NCI-H1417 (cell line): ENCODE measurements around the gene SLC2A4RG.
"Not testable (repeated sequence)": the region's sequence is repeated elsewhere in the genome, so short reads cannot be mapped to it uniquely, and the experiment has no call there.

Experiments used
- DNase-seq, 3 experiments: peaks; one replicate each; lab custom pipeline; 2025; lab: John Stamatoyannopoulos, UW

SLC2A4RG gene

GRCh38 chr20:63775096-63775978 is 35.8 kb downstream of the SLC2A4RG start:
- DNase-seq: no peak

DNA sequence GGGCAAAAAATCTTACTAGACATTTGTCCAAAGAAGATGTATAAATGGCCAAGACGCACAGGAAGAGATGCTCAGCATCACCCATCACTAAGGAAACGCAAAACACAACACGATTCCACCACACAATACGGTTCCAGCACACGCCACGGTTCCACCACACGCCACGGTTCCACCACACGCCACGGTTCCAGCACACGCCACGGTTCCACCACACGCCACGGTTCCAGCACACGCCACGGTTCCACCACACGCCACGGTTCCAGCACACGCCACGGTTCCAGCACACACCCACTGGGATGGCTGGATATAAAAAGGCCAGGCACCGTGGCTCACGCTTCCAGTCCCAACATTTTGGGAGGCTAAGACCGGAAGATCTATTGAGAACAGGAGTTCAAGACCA is 37.3 kb downstream of the SLC2A4RG start:
- not testable (repeated sequence) for DNase-seq

- DNase-seq: no peak
Observed at GRCh38 chr20:63777614-63778013, 38.0 kb downstream of the SLC2A4RG start.

DNA sequence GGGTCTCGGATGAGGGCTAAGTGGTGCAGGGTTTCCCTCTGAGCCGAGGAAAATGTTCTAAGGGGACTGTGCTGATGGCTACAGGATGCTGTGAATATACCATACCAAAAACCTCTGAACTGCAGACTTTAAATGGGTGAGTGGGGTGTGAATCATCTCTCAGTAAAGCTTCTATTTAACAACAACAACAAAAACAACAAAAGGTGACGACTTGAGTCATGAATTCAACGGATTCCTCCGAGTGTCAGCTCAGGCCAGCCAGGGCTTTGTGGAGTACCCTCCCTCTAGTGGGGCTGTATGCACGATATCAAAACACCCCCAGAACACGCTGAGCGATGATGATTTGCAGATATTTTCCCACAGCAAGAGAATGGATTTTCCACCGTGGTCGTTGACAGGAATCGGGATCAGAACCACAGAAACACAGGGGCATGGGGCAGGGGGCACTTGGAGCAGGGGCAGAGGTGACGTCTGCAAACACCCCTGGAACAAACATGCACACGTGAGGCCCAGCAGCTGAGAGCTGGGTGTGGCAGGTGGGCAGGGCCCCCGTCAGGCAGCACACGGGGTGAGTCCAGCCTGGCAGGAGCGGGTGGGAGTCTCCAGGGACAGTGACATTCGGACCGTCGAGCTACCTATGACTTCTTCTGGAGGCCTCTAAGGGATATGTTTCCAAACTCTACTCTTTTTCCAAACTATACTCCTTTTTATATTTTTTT is 38.6 kb downstream of the SLC2A4RG start:
- no peak for DNase-seq

- no peak for DNase-seq
Observed at GRCh38 chr20:63778857-63779256, 39.3 kb downstream of the SLC2A4RG start.

DNA sequence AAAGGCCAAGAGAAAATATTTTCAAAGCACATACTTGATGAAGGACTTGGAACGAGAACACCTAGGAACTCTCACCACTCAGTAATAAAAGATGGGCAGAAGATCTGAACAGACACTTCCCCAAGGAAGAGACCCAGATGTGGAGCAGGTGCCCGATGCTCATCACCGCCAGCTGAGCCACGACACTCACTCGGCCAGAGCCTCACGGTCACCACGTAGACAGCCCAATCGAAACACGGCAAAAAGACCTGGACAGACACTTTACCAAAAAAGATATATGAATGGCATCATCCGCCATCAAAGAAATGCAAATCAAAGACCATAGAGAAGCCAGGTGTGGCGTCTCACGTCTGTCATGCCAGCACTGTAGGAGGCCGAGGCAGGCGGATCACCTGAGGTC is 41.6 kb downstream of the SLC2A4RG start:
- DNase-seq: no peak

GRCh38 chr20:63782051-63782471 is 42.5 kb downstream of the SLC2A4RG start:
- no peak for DNase-seq

DNA sequence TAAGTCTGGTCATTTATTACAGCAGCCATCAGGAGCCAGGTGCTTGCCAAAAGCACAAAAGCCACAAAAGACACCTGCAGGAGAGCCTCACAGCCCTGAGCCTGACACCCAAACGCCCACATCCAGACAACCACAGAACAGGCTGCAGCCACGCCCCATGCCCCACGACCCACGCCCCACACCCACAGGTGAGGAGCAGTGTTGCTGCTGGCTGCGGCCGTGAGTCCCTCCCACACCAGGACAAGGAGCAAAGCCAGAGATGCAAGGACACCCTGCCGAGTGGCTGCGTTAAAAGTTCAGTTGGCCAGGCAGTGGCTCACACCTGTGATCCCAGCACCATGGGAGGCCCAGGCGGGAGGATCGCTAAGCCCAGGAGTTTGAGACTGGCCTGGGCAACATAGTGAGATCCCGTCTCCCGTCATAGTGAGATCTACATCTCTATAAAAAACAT is 43.0 kb downstream of the SLC2A4RG start:
- peak in 1 of 3 experiments; percentile 11 for DNase-seq

GRCh38 chr20:63783970-63784369 is 44.4 kb downstream of the SLC2A4RG start:
- DNase-seq: no peak

GRCh38 chr20:63785691-63786131 is 46.1 kb downstream of the SLC2A4RG start:
- DNase-seq: peak in 1 of 3 experiments; percentile 52

- DNase-seq: no peak
Observed at GRCh38 chr20:63787302-63787701, 47.7 kb downstream of the SLC2A4RG start.

GRCh38 chr20:63787749-63788148 is 48.2 kb downstream of the SLC2A4RG start:
- no peak for DNase-seq

- DNase-seq: no peak
Observed at GRCh38 chr20:63789836-63790571, 50.4 kb downstream of the SLC2A4RG start.

DNA sequence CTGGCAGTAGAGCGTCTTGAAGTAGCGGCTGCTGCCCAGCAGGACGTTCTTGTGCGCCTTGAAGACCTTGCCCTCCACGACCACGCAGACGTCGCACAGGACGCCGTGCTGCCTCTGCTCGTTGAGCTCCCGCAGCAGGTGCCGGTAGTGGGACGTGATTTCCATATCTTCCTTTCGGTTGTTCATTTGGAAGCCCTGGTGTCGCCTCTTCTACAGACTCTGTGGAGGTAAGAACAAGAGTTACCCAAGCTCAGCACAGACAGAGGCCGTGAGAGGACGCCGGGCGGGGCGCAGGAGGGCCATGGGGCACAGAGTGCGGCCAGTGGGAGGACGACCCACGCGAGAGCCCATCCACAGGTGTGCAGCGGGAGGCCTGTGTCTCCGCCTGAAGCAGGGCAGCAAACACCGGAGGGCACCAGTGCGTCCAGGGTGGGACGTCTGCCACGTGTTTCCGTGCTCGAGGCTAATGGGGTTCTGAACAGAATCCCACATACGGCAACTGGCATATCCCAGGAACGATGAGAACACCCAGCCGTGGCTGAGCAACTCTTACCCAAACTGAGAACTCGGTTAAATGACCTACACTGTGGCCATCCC is 51.1 kb downstream of the SLC2A4RG start:
- DNase-seq: no peak

- no peak for DNase-seq
Observed at GRCh38 chr20:63791497-63792156, 52.1 kb downstream of the SLC2A4RG start.

GRCh38 chr20:63792866-63793265 is 53.3 kb downstream of the SLC2A4RG start:
- no peak for DNase-seq
